ENCODE measurements around the gene DNAJB9. TPM values are rescaled to one million over a fixed set of nuclear protein-coding genes. Genes with fewer than 3 reads are reported as not detected.

The DNAJB9 gene
- polyA plus RNA-seq, 2 of the 4 experiments (the other 2 are of a cell fraction): 14.8 to 16.2 TPM

DNA sequence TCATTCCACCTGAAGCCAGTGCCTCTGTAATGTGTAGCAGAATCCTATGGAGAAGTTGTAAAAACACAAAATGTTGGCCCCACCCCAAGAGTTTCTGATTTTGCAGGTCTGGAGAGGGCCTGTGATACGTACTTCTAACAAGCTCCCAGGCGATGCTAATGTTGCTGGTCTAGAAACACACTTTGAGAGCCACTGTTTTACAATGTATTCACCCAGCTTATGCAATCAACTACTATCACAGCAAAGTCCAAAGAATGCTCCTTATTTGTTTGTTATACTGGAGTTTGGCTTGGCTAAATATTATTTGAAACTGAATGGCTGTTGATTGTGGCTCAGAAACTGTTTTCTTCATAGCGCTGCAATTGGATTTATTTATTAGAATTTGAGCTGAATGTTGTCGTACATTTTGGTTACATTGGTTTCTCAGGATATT lies 44.3 kb downstream of the DNAJB9 start:
- FAIRE-seq (no peak), DNase-seq (ENCODE audit: low read depth in 1 of 2, low spot score in 1 of 2) (no peak), ATAC-seq (no peak)
- no peak overlapping the region for H3K4me2 ChIP-seq
- H3K4me1 ChIP-seq: no peaks in the 10 kb centered on the region
- 67% methylated on average over 4 of the region's 4 CpGs for WGBS (ENCODE audit: missing lambda C conversion rate)
- H3K9me3 ChIP-seq: no peaks in the 10 kb centered on the region
- no peak overlapping the region for H3K4me3 ChIP-seq
- ChIA-PET POLR2A (no interaction called here), CTCF (interaction anchor here (0.9 to 1.1 kb wide), 3 partner anchors 9 to 11 kb away, joined by 3 to 4 read pairs (median 4); no protein-coding TSS in a partner anchor)
- no peak for TF ChIP-seq FOXS1 (CRISPR knock-in tag; IDR thresholded peaks at IDR 0.05)
- TF ChIP-seq TP53 (CRISPR knock-in tag; IDR thresholded peaks at IDR 0.05): no peak
- no peak for TF ChIP-seq HDAC2 (IDR thresholded peaks at IDR 0.05)
- TF ChIP-seq, protein P1, sequence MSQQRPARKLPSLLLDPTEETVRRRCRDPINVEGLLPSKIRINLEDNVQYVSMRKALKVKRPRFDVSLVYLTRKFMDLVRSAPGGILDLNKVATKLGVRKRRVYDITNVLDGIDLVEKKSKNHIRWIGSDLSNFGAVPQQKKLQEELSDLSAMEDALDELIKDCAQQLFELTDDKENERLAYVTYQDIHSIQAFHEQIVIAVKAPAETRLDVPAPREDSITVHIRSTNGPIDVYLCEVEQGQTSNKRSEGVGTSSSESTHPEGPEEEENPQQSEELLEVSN (IDR thresholded peaks at IDR 0.05; ENCODE audit: borderline replicate concordance, low read depth): no peak
- no peak for TF ChIP-seq NFE2L2 (conservative IDR thresholded peaks at IDR 0.05; ENCODE audit: low read length)
- TF ChIP-seq JUN (IDR thresholded peaks at IDR 0.05): no peak
- TF ChIP-seq, protein P2, sequence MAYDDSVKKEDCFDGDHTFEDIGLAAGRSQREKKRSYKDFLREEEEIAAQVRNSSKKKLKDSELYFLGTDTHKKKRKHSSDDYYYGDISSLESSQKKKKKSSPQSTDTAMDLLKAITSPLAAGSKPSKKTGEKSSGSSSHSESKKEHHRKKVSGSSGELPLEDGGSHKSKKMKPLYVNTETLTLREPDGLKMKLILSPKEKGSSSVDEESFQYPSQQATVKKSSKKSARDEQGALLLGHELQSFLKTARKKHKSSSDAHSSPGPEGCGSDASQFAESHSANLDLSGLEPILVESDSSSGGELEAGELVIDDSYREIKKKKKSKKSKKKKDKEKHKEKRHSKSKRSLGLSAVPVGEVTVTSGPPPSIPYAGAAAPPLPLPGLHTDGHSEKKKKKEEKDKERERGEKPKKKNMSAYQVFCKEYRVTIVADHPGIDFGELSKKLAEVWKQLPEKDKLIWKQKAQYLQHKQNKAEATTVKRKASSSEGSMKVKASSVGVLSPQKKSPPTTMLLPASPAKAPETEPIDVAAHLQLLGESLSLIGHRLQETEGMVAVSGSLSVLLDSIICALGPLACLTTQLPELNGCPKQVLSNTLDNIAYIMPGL (CRISPR knock-in tag; IDR thresholded peaks at IDR 0.05; ENCODE audit: borderline replicate concordance): no peak
- no peak for TF ChIP-seq HOXB5 (CRISPR knock-in tag; IDR thresholded peaks at IDR 0.05)
- TF ChIP-seq TFCP2L1 (CRISPR knock-in tag; IDR thresholded peaks at IDR 0.05): no peak
- no peak for TF ChIP-seq EP300 (IDR thresholded peaks at IDR 0.05)
- H3K27ac ChIP-seq: no peak overlapping the region

DNA sequence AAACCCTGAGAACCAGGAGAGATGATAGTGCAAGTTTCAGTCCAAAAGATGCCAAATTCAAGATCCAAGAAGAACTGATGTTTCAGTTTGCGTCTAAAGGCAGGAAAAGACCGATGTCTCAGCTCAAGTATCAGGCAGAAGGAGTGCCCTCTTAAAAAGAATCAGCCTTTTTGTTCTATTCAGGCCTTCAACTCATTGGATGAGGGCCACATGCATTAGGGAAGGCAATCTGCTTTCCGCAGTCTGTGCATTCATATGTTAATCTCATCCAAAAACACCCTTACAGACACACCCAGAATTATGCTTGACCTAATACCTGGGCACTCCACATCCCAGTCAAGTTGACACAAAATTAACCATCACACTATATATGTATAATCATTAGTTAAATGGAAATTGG lies 45.2 kb downstream of the DNAJB9 start:
- ChIA-PET CTCF (no interaction called here), POLR2A (no interaction called here)
- Histone ChIP-seq H3K4me3 (no peak overlapping the region), H3K9me3 (no peaks in the 10 kb centered on the region), H3K4me1 (no peaks in the 10 kb centered on the region), H3K4me2 (no peak overlapping the region), H3K27ac (no peak overlapping the region)
- DNase-seq (ENCODE audit: low read depth in 1 of 2, low spot score in 1 of 2) (no peak), FAIRE-seq (no peak), ATAC-seq (no peak)
- no peak for TF ChIP-seq CHD2 (IDR thresholded peaks at IDR 0.05; ENCODE audit: low read length, partially characterized antibody)
- no peak for TF ChIP-seq HOXB5 (CRISPR knock-in tag; IDR thresholded peaks at IDR 0.05)
- TF ChIP-seq MYC (IDR thresholded peaks at IDR 0.05; ENCODE audit: borderline replicate concordance, low read length): no peak
- no peak for TF ChIP-seq FOXS1 (CRISPR knock-in tag; IDR thresholded peaks at IDR 0.05)
- no peak for TF ChIP-seq POLR2A (IDR thresholded peaks at IDR 0.05; ENCODE audit: low read length)
- no peak for TF ChIP-seq CEBPB (IDR thresholded peaks at IDR 0.05)
- TF ChIP-seq ZFP36 (IDR thresholded peaks at IDR 0.05; ENCODE audit: borderline replicate concordance, partially characterized antibody): no peak
- TF ChIP-seq, protein P3, sequence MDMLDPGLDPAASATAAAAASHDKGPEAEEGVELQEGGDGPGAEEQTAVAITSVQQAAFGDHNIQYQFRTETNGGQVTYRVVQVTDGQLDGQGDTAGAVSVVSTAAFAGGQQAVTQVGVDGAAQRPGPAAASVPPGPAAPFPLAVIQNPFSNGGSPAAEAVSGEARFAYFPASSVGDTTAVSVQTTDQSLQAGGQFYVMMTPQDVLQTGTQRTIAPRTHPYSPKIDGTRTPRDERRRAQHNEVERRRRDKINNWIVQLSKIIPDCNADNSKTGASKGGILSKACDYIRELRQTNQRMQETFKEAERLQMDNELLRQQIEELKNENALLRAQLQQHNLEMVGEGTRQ (IDR thresholded peaks at IDR 0.05): no peak
- TF ChIP-seq TP53 (CRISPR knock-in tag; IDR thresholded peaks at IDR 0.05): no peak
- 80% methylated on average over 3 of the region's 3 CpGs for WGBS (ENCODE audit: missing lambda C conversion rate)

DNA sequence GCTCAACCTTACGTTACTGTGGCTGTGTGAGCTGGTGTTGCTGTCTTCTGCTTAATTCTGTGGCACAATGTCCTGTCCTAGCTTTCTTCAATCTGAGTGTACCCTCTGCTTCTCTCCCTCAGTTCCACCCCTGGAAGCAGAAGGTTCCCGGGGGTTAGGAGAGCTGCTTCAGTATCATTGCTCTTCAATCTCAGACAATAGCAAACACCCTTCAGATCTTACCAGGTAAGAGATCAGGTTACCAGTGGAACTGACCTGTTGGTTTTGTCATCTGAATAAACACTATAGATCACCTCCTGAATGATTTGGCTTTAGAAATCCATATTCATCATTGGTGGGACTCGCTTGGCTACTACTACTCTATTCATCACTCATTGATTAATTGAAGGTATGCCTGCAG lies 48.4 kb downstream of the DNAJB9 start:
- CTCF ChIA-PET: interaction anchor here (0.7 kb wide), 1 partner anchor 9 kb away, joined by 3 read pairs; no protein-coding TSS in a partner anchor
- POLR2A ChIA-PET: no interaction called here
- TF ChIP-seq EHMT2 (IDR thresholded peaks at IDR 0.05; ENCODE audit: low read depth) (no peak), TP53 (CRISPR knock-in tag; IDR thresholded peaks at IDR 0.05) (no peak), SMC3 (IDR thresholded peaks at IDR 0.05) (no peak), SREBF2 (IDR thresholded peaks at IDR 0.05) (no peak), JUN (IDR thresholded peaks at IDR 0.05) (no peak), RARB (CRISPR knock-in tag; IDR thresholded peaks at IDR 0.05) (no peak), EP300 (IDR thresholded peaks at IDR 0.05) (no peak), ZFP36 (IDR thresholded peaks at IDR 0.05; ENCODE audit: borderline replicate concordance, partially characterized antibody) (no peak), CHD2 (IDR thresholded peaks at IDR 0.05; ENCODE audit: low read length, partially characterized antibody) (no peak), ESRRA (IDR thresholded peaks at IDR 0.05; ENCODE audit: borderline replicate concordance, low read length) (no peak), PHF8 (IDR thresholded peaks at IDR 0.05; ENCODE audit: borderline replicate concordance, low read depth) (no peak), HOXB5 (CRISPR knock-in tag; IDR thresholded peaks at IDR 0.05) (no peak), MYC (IDR thresholded peaks at IDR 0.05; ENCODE audit: borderline replicate concordance, low read length) (no peak)
- TF ChIP-seq, protein P2 (CRISPR knock-in tag; IDR thresholded peaks at IDR 0.05; ENCODE audit: borderline replicate concordance): no peak

More for the DNA sequence above, 48.4 kb downstream of the DNAJB9 start:
- DNase-seq (ENCODE audit: low read depth in 1 of 2, low spot score in 1 of 2) (no peak), FAIRE-seq (no peak), ATAC-seq (no peak)
- H3K4me2 ChIP-seq: no peak overlapping the region
- H3K27ac ChIP-seq: no peak overlapping the region
- 7% methylated on average over 3 of the region's 3 CpGs for WGBS (ENCODE audit: missing lambda C conversion rate)
- no peaks in the 10 kb centered on the region for H3K4me1 ChIP-seq
- H3K9me3 ChIP-seq: no peaks in the 10 kb centered on the region
- no peak overlapping the region for H3K4me3 ChIP-seq
